K562 (cell line): ENCODE data around the gene PITPNC1. TPM values are rescaled to one million over a fixed set of nuclear protein-coding genes. Genes with fewer than 3 reads are reported as not detected.

ENCODE experiments used
- ATAC-seq: fragments of 200-7000 bp; cut with Tn5 transposase; 3 replicates; pipeline ENCODE4 v1.9.1; 2020; ENCODE audit warnings: moderate library complexity
- BruUV-seq: library from RNA; stranded (reverse); fragments of 400-500 nt; replicated peaks from 2 replicates; lab custom pipeline; 2021; lab: Mats Ljungman, UMichigan
- CTCF ChIA-PET: fragments of 300-600 bp; formaldehyde crosslinking; extraction: SDS; loops from one replicate; lab custom pipeline; 2021; ENCODE audit warnings: low intra/inter-chr PET ratio; lab: Yijun Ruan, JAX
- POLR2A ChIA-PET: fragments of 300-600, 350-650 bp; sonication (Branson Sonifier 250); formaldehyde crosslinking; extraction: SDS; loops from one replicate; lab custom pipeline; 2021; ENCODE audit warnings: antibody characterized with exemption, inconsistent platforms; lab: Yijun Ruan, JAX
- DNase-seq, 4 experiments: peaks; one replicate each; pipeline versions ENCODE4 v3.0.0 to v3.0.0-alpha.2; 2011 to 2018; ENCODE audit warnings: low spot score in 3 of 4, mixed read lengths in 3 of 4; ENCODE audit errors: extremely low read depth in 1 of 4
- FAIRE-seq: peaks from 2 replicates; lab custom pipeline; 2011; peaks lifted over from hg19 to GRCh38; lab: Jason Lieb, UNC
- H2AFZ ChIP-seq: 2 replicates; pipeline ENCODE4 v1.6.0; 2011; ENCODE audit warnings: low read depth, low read length, control low read depth, inconsistent platforms
- H3K27ac ChIP-seq: fragments of 200-600 bp; 3 replicates; pipeline ENCODE4 v1.8.0; 2011; ENCODE audit warnings: low read depth, mild to moderate bottlenecking, control low read depth, inconsistent platforms, low read length, moderate library complexity, mixed read lengths; ENCODE audit errors: extremely low read depth
- H3K27me3 ChIP-seq, 2 experiments: fragments of 300-600 bp in 1 of 2; 2 replicates in 1 of 2; 3 replicates in 1 of 2; pipeline versions ENCODE4 v1.6.0 to v1.8.0; 2011; ENCODE audit warnings: inconsistent platforms in 2 of 2, low read length in 2 of 2, mild to moderate bottlenecking in 1 of 2, mixed read lengths in 1 of 2, moderate library complexity in 1 of 2; ENCODE audit not compliant: control insufficient read depth in 2 of 2, insufficient read depth in 2 of 2
- H3K36me3 ChIP-seq: fragments of 300-600 bp; 3 replicates; pipeline ENCODE4 v1.8.0; 2011; ENCODE audit warnings: mild to moderate bottlenecking, low read length, inconsistent platforms; ENCODE audit not compliant: control insufficient read depth, insufficient read depth
- H3K4me1 ChIP-seq, 2 experiments: fragments of 200-600 bp in 1 of 2; replicated peaks in 1 of 2; 2 replicates in 1 of 2; 3 replicates in 1 of 2; pipeline versions ENCODE4 v1.5.1 to v1.8.0; 2011; ENCODE audit warnings: inconsistent platforms in 2 of 2, low read length in 2 of 2, mild to moderate bottlenecking in 1 of 2, mixed read lengths in 1 of 2, moderate library complexity in 1 of 2; ENCODE audit not compliant: control insufficient read depth in 2 of 2, insufficient read depth in 2 of 2
- H3K4me2 ChIP-seq: 2 replicates; pipeline ENCODE4 v1.6.1; 2011; ENCODE audit warnings: low read length, control low read depth, inconsistent platforms, mixed read lengths; ENCODE audit not compliant: insufficient read depth
- H3K4me3 ChIP-seq: fragments of 200-600 bp; sonication (generic), shearing (Covaris generic); 2 replicates; pipeline ENCODE4 v1.5.1; 2016; ENCODE audit warnings: control low read depth, inconsistent platforms
- H3K79me2 ChIP-seq: fragments of 200-600 bp; 3 replicates; pipeline ENCODE4 v1.8.0; 2011; ENCODE audit warnings: low read length, inconsistent platforms; ENCODE audit not compliant: control insufficient read depth, insufficient read depth
- H3K9ac ChIP-seq, 2 experiments: 2 replicates each; pipeline versions ENCODE4 v1.6.0 to v1.6.1; 2011; ENCODE audit warnings: low read depth in 2 of 2, low read length in 2 of 2, control low read depth in 1 of 2, inconsistent platforms in 1 of 2, mild to moderate bottlenecking in 1 of 2, mixed read lengths in 1 of 2; ENCODE audit not compliant: insufficient read depth in 1 of 2
- H3K9me1 ChIP-seq: one replicate; pipeline ENCODE4 v1.6.0; 2011; ENCODE audit warnings: inconsistent platforms, mild to moderate bottlenecking, low read length, moderate library complexity; ENCODE audit not compliant: control insufficient read depth, insufficient read depth
- H3K9me3 ChIP-seq: replicated peaks from 2 replicates; pipeline ENCODE4 v1.5.1; 2011; ENCODE audit warnings: low read depth, low read length, inconsistent platforms; ENCODE audit not compliant: control insufficient read depth, insufficient read depth
- H4K20me1 ChIP-seq: replicated peaks from 2 replicates; pipeline ENCODE4 v1.6.1; 2011; ENCODE audit warnings: low read length, inconsistent platforms, mixed read lengths; ENCODE audit not compliant: control insufficient read depth, insufficient read depth
- MEIS2 ChIP-seq: fragments of 450-650 bp; IDR thresholded peaks from 2 replicates; pipeline ENCODE4 v1.6.1; 2014; ENCODE audit warnings: mild to moderate bottlenecking; ENCODE audit not compliant: partially characterized antibody
- PBX2 ChIP-seq, 2 experiments: IDR thresholded peaks in 1 of 2; conservative IDR thresholded peaks in 1 of 2; 2 replicates each; pipeline ENCODE4 v1.6.1; 2016; ENCODE audit warnings: low read depth in 2 of 2, mild to moderate bottlenecking in 1 of 2, missing compliant biosample characterization in 1 of 2, missing genetic modification characterization in 1 of 2, moderate library complexity in 1 of 2
- ZBTB43 ChIP-seq: sonication (generic); formaldehyde crosslinking; IDR thresholded peaks from 2 replicates; pipeline ENCODE4 v1.8.0; 2023; ENCODE audit warnings: mild to moderate bottlenecking, missing genetic modification reagents
- ZNF324 ChIP-seq: fragments of 250-450 bp; sonication (Bioruptor Pico); IDR thresholded peaks from 2 replicates; pipeline ENCODE4 v1.4.0; 2020; ENCODE audit warnings: mild to moderate bottlenecking
- WGBS: fragments of 100-300 bp; shearing (Covaris generic); methylation state at CpG from one replicate; pipeline ENCODE4 v1.1.6; 2016; ENCODE audit warnings: low coverage, mixed read lengths; ENCODE audit not compliant: insufficient coverage; ENCODE audit errors: missing lambda C conversion rate; 5-methylcytosine and 5-hydroxymethylcytosine counted together
- in situ Hi-C: fragments of 300-500 bp; cut with MboI; formaldehyde crosslinking; loops from 4 replicates; pipeline ENCODE4 v1.15.0; 2018; ENCODE audit warnings: inconsistent platforms, mixed read lengths
- intact Hi-C: fragments of 100-400 bp; cut with micrococcal nuclease; formaldehyde crosslinking; loops from 2 replicates; pipeline ENCODE4 v1.14.2; 2022
- polyA plus RNA-seq, 8 experiments: library from polyadenylated mRNA; depleted of rRNA in 4 of 8; stranded (reverse) in 5 of 8; unstranded in 3 of 8; fragments of >200 nt; fragmentation: Nextera tagmentation in 2 of 8; fragmentation: Illumina TruSeq in 1 of 8; extraction: Ambion mirVana in 2 of 8; extraction: Trizol in 1 of 8; gene quantifications; 2 replicates each; pipeline versions ENCODE4 v1.2.1 to v1.2.3, GENCODE V29; 2011 to 2014; ENCODE audit warnings: inconsistent platforms in 1 of 8, missing spikeins in 1 of 8
- total RNA-seq, 7 experiments: library from RNA; depleted of rRNA in 6 of 7; stranded (reverse); fragments of >200 nt in 6 of 7; fragmentation: Illumina TruSeq in 2 of 7; extraction: Trizol in 2 of 7; gene quantifications; 2 replicates each; pipeline versions ENCODE4 v1.2.1 to v1.2.3, GENCODE V29; 2011 to 2021; ENCODE audit warnings: low replicate concordance in 1 of 7
- TF ChIP-seq, protein P1 (sequence below), 2 experiments: fragments of 450-650 bp; IDR thresholded peaks; 2 replicates each; pipeline ENCODE4 v1.6.1; 2018; ENCODE audit warnings: mild to moderate bottlenecking in 2 of 2, low read depth in 1 of 2; ENCODE audit not compliant: partially characterized antibody in 2 of 2
- TF ChIP-seq, protein P2 (sequence below): fragments of 450-650 bp; formaldehyde crosslinking; IDR thresholded peaks from 2 replicates; pipeline ENCODE4 v1.4.0; 2020; ENCODE audit warnings: mild to moderate bottlenecking, mixed read lengths

PITPNC1 gene
- total and polyA plus RNA-seq, 9 of the 15 experiments (the other 6 are each of a cell fraction or from before 2014, with no cell fraction given) = 0.11 to 1.1 (median 0.65) TPM

- TF ChIP-seq, protein P1, sequence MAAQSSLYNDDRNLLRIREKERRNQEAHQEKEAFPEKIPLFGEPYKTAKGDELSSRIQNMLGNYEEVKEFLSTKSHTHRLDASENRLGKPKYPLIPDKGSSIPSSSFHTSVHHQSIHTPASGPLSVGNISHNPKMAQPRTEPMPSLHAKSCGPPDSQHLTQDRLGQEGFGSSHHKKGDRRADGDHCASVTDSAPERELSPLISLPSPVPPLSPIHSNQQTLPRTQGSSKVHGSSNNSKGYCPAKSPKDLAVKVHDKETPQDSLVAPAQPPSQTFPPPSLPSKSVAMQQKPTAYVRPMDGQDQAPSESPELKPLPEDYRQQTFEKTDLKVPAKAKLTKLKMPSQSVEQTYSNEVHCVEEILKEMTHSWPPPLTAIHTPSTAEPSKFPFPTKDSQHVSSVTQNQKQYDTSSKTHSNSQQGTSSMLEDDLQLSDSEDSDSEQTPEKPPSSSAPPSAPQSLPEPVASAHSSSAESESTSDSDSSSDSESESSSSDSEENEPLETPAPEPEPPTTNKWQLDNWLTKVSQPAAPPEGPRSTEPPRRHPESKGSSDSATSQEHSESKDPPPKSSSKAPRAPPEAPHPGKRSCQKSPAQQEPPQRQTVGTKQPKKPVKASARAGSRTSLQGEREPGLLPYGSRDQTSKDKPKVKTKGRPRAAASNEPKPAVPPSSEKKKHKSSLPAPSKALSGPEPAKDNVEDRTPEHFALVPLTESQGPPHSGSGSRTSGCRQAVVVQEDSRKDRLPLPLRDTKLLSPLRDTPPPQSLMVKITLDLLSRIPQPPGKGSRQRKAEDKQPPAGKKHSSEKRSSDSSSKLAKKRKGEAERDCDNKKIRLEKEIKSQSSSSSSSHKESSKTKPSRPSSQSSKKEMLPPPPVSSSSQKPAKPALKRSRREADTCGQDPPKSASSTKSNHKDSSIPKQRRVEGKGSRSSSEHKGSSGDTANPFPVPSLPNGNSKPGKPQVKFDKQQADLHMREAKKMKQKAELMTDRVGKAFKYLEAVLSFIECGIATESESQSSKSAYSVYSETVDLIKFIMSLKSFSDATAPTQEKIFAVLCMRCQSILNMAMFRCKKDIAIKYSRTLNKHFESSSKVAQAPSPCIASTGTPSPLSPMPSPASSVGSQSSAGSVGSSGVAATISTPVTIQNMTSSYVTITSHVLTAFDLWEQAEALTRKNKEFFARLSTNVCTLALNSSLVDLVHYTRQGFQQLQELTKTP (IDR thresholded peaks at IDR 0.05; ENCODE audit: low read depth in 1 of 2, partially characterized antibody in 2 of 2) = no peak
Measured at GRCh38 chr17:67534941-67535340, 157.9 kb downstream of the PITPNC1 start (continued).

- ATAC-seq (no peak), DNase-seq (no peak), FAIRE-seq (no peak)
- CTCF ChIA-PET = no interaction called here
- in situ Hi-C loops = no loop called here
- H3K4me1 ChIP-seq = no peaks in the 10 kb centered on the region
- peaks cover 5 to 14% of the 10 kb centered on the region in 2 experiments; a peak in 3 of 5 replicates for H3K27me3 ChIP-seq
- H2AFZ ChIP-seq = no peak overlapping the region
- POLR2A ChIA-PET = no interaction called here
- no peak overlapping the region for H3K4me3 ChIP-seq
- no peak overlapping the region for H3K27ac ChIP-seq
- H4K20me1 ChIP-seq = no peaks in the 10 kb centered on the region
- H3K9ac ChIP-seq = no peak overlapping the region
- H3K4me2 ChIP-seq = no peak overlapping the region
- no peaks in the 10 kb centered on the region for H3K9me3 ChIP-seq
- no peaks in the 10 kb centered on the region for H3K79me2 ChIP-seq
- BruUV-seq = no TSS peak
- intact Hi-C loops = no loop called here
- WGBS = 1% methylated on average over 11 of the region's 11 CpGs
- no peaks in the 10 kb centered on the region for H3K9me1 ChIP-seq
- no peaks in the 10 kb centered on the region for H3K36me3 ChIP-seq
- TF ChIP-seq PBX2 (CRISPR knock-in tag; IDR thresholded peaks at IDR 0.05; ENCODE audit: low read depth) (no peak), PBX2 (tag; conservative IDR thresholded peaks at IDR 0.05; ENCODE audit: low read depth) (peak; percentile 34; the same call in 1 of the 2 replicates), ZNF324 (CRISPR knock-in tag) (no peak), ZBTB43 (CRISPR knock-in tag) (no peak), MEIS2 (peak; percentile 34)
- TF ChIP-seq, protein P2, sequence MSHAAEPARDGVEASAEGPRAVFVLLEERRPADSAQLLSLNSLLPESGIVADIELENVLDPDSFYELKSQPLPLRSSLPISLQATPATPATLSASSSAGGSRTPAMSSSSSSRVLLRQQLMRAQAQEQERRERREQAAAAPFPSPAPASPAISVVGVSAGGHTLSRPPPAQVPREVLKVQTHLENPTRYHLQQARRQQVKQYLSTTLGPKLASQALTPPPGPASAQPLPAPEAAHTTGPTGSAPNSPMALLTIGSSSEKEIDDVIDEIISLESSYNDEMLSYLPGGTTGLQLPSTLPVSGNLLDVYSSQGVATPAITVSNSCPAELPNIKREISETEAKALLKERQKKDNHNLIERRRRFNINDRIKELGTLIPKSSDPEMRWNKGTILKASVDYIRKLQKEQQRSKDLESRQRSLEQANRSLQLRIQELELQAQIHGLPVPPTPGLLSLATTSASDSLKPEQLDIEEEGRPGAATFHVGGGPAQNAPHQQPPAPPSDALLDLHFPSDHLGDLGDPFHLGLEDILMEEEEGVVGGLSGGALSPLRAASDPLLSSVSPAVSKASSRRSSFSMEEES = peak; percentile 80
Measured at GRCh38 chr17:67542219-67543114, 165.4 kb downstream of the PITPNC1 start.
